ENCODE measurements around the gene EXOG. TPM values are rescaled to one million over a fixed set of nuclear protein-coding genes. Genes with fewer than 3 reads are reported as not detected.

Gene EXOG
- polyA plus RNA-seq, 1 donor from 2014 or later, result 45.6 TPM

DNA sequence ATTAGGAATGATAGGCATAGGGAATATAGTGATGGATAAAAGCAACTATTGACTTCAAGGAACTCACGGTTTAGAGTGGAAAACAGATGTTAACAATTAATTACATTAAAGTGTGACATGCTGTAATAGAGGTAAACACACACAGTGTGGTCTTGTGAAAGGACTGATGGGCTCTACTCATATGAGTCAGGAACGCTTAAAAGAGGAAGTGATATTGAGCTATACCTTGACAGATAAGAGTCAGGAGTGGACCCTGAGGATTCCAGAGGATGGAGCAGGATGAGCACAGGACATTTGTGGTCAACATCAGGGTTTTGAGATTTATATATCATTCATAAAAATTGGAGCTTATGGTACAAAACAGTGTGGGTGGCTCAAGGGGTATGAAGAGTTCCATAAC lies 11.0 kb downstream of the EXOG start:
- Histone ChIP-seq H3K4me2 (ENCODE audit: low read length) (no peak overlapping the region), H2AFZ (ENCODE audit: low read depth, low read length) (no peak overlapping the region), H4K20me1 (ENCODE audit: insufficient read depth) (no peaks in the 10 kb centered on the region), H3F3A (ENCODE audit: insufficient read depth, low read length, poor library complexity, severe bottlenecking) (no peaks in the 10 kb centered on the region), H3K36me3 (ENCODE audit: insufficient read depth, low read length) (peaks cover 8% of the 10 kb centered on the region), H3K9me2 (ENCODE audit: insufficient read depth, low read length) (no peaks in the 10 kb centered on the region), H3K27me3 (ENCODE audit: insufficient read depth, low read depth, low read length) (no peaks in the 10 kb centered on the region), H3K9ac (ENCODE audit: low read length) (no peak overlapping the region), H3K9me3 (ENCODE audit: low read length) (no peaks in the 10 kb centered on the region), H3K79me2 (replicated peaks; ENCODE audit: insufficient read depth, low read length) (no peaks in the 10 kb centered on the region), H3K27ac (ENCODE audit: low read length) (no peak overlapping the region), H3K4me3 (ENCODE audit: low read length) (no peak overlapping the region)
- no peak for TF ChIP-seq EP300 (conservative IDR thresholded peaks at IDR 0.05; ENCODE audit: poor library complexity, severe bottlenecking)
- TF ChIP-seq, protein P1, sequence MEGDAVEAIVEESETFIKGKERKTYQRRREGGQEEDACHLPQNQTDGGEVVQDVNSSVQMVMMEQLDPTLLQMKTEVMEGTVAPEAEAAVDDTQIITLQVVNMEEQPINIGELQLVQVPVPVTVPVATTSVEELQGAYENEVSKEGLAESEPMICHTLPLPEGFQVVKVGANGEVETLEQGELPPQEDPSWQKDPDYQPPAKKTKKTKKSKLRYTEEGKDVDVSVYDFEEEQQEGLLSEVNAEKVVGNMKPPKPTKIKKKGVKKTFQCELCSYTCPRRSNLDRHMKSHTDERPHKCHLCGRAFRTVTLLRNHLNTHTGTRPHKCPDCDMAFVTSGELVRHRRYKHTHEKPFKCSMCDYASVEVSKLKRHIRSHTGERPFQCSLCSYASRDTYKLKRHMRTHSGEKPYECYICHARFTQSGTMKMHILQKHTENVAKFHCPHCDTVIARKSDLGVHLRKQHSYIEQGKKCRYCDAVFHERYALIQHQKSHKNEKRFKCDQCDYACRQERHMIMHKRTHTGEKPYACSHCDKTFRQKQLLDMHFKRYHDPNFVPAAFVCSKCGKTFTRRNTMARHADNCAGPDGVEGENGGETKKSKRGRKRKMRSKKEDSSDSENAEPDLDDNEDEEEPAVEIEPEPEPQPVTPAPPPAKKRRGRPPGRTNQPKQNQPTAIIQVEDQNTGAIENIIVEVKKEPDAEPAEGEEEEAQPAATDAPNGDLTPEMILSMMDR (IDR thresholded peaks at IDR 0.05; ENCODE audit: poor library complexity, severe bottlenecking), result no peak
- no peak for TF ChIP-seq MXI1 (conservative IDR thresholded peaks at IDR 0.05; ENCODE audit: poor library complexity, severe bottlenecking)
- TF ChIP-seq REST (IDR thresholded peaks at IDR 0.05; ENCODE audit: borderline replicate concordance), result no peak
- TF ChIP-seq TAF1 (IDR thresholded peaks at IDR 0.05; ENCODE audit: low read depth), result no peak
- TF ChIP-seq EZH2 (IDR thresholded peaks at IDR 0.05; ENCODE audit: borderline replicate concordance, insufficient read depth, low read length, poor library complexity, severe bottlenecking), result no peak
- TF ChIP-seq POLR2AphosphoS5 (IDR thresholded peaks at IDR 0.05), result no peak
- no peak for TF ChIP-seq RAD21 (conservative IDR thresholded peaks at IDR 0.05)
- no peak for TF ChIP-seq SMC3 (conservative IDR thresholded peaks at IDR 0.05; ENCODE audit: poor library complexity)

GRCh38 chr3:38509732-38510131 lies 13.6 kb downstream of the EXOG start:
- Histone ChIP-seq H3K9me3 (ENCODE audit: low read length) (no peaks in the 10 kb centered on the region), H2AFZ (ENCODE audit: low read depth, low read length) (no peak overlapping the region), H3K79me2 (replicated peaks; ENCODE audit: insufficient read depth, low read length) (no peaks in the 10 kb centered on the region), H3K27me3 (ENCODE audit: insufficient read depth, low read depth, low read length) (no peaks in the 10 kb centered on the region), H3K4me3 (ENCODE audit: low read length) (no peak overlapping the region), H3K9me2 (ENCODE audit: insufficient read depth, low read length) (no peaks in the 10 kb centered on the region), H3K27ac (ENCODE audit: low read length) (no peak overlapping the region), H3K4me2 (ENCODE audit: low read length) (no peak overlapping the region), H3F3A (ENCODE audit: insufficient read depth, low read length, poor library complexity, severe bottlenecking) (no peaks in the 10 kb centered on the region), H4K20me1 (ENCODE audit: insufficient read depth) (no peaks in the 10 kb centered on the region), H3K9ac (ENCODE audit: low read length) (no peak overlapping the region), H3K36me3 (ENCODE audit: insufficient read depth, low read length) (peaks cover 13% of the 10 kb centered on the region)
- TF ChIP-seq POLR2AphosphoS5 (IDR thresholded peaks at IDR 0.05) (no peak), MXI1 (conservative IDR thresholded peaks at IDR 0.05; ENCODE audit: poor library complexity, severe bottlenecking) (no peak), TAF1 (IDR thresholded peaks at IDR 0.05; ENCODE audit: low read depth) (no peak), RAD21 (conservative IDR thresholded peaks at IDR 0.05) (no peak), REST (IDR thresholded peaks at IDR 0.05; ENCODE audit: borderline replicate concordance) (no peak), EP300 (conservative IDR thresholded peaks at IDR 0.05; ENCODE audit: poor library complexity, severe bottlenecking) (no peak)
